ENCODE data around the gene HRK.
A peak's percentile ranks its signal among the peaks of the same experiment; 100 is the strongest.

HRK gene

GRCh38 chr12:116916122-116916521, 34.9 kb upstream of the HRK start:
- TF ChIP-seq, protein P1, sequence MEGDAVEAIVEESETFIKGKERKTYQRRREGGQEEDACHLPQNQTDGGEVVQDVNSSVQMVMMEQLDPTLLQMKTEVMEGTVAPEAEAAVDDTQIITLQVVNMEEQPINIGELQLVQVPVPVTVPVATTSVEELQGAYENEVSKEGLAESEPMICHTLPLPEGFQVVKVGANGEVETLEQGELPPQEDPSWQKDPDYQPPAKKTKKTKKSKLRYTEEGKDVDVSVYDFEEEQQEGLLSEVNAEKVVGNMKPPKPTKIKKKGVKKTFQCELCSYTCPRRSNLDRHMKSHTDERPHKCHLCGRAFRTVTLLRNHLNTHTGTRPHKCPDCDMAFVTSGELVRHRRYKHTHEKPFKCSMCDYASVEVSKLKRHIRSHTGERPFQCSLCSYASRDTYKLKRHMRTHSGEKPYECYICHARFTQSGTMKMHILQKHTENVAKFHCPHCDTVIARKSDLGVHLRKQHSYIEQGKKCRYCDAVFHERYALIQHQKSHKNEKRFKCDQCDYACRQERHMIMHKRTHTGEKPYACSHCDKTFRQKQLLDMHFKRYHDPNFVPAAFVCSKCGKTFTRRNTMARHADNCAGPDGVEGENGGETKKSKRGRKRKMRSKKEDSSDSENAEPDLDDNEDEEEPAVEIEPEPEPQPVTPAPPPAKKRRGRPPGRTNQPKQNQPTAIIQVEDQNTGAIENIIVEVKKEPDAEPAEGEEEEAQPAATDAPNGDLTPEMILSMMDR (IDR thresholded peaks at IDR 0.05; ENCODE audit: insufficient read depth, low read depth, low read length, missing control alignments): no peak
- no peak overlapping the region for H3K4me3 ChIP-seq (ENCODE audit: low read depth, low read length)
- no peak for DNase-seq (ENCODE audit: low read depth)

DNA sequence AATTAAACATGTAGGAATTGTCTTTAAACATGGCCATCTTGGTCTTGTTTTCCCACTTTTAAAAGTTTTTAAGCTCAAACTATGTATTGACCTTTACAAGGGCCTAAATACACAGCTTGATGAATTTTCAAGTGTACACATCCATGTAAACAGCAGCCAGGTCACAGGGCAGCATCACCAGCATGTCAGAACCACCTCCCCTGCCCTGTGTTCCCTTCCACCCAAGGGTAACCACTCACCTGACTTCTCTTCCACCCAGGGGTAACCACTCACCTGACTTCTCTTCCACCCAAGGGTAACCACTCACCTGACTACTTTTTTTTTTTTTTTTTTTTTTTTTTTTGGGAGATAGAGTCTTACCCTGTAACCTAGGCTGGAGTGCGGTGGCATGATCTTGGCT, 34.1 kb upstream of the HRK start:
- TF ChIP-seq, protein P1 (IDR thresholded peaks at IDR 0.05; ENCODE audit: insufficient read depth, low read depth, low read length, missing control alignments): no peak
- H3K4me3 ChIP-seq (ENCODE audit: low read depth, low read length): no peak overlapping the region
- no peak for DNase-seq (ENCODE audit: low read depth)

GRCh38 chr12:116910645-116911451, 29.6 kb upstream of the HRK start, which contains the start of gene FBXW8:
Gene FBXW8, plus strand, starts transcription at chr12:116910950. Its CDS starts 88 bp downstream, at chr12:116911038.
- DNase-seq (ENCODE audit: low read depth): peak; percentile 83
- TF ChIP-seq, protein P1 (IDR thresholded peaks at IDR 0.05; ENCODE audit: insufficient read depth, low read depth, low read length, missing control alignments): no peak

DNA sequence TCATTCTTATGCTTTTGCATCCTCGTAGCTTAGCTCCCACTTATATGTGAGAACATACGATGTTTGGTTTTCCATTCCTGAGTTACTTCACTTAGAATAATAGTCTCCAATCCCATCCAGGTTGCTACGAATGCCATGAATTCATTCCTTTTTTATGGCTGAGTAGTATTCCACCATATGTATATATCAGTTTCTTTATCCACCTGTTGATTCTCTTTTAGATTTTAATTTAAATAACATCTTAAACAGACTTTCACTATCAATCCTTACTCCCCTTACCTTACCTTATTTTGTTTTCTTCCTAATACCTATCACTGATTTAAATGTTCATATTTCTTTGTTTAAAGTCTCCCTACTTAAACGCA, 29.0 kb upstream of the HRK start:
- TF ChIP-seq, protein P1 (IDR thresholded peaks at IDR 0.05; ENCODE audit: insufficient read depth, low read depth, low read length, missing control alignments): no peak
- DNase-seq (ENCODE audit: low read depth): no peak
- peak overlapping the region; percentile 54 for H3K4me3 ChIP-seq (ENCODE audit: low read depth, low read length)

More at GRCh38 chr12:116910645-116911451, 29.6 kb upstream of the HRK start, which contains the start of gene FBXW8:
- H3K4me3 ChIP-seq (ENCODE audit: low read depth, low read length): peak within 1 kb of the TSS; percentile 54

DNA sequence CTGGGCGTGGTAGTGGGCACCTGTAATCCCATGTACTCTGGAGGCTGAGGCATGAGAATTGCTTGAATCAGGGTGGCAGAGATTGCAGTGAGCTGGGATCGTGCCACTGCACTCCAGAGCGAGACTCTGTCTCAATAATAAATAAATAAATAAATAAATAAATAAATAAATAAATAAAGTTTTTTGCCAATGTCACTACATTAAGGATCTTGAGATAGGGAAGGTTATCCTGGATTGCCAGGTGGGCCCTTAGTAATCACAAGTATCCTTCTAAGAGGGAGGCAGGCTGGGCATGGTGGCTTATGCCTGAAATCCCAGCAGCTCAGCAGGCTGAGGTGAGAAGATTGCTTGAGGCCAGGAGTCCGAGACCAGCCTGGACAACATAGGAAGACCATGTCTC, 25.0 kb upstream of the HRK start:
- H3K4me3 ChIP-seq (ENCODE audit: low read depth, low read length): no peak overlapping the region
- TF ChIP-seq, protein P1 (IDR thresholded peaks at IDR 0.05; ENCODE audit: insufficient read depth, low read depth, low read length, missing control alignments): no peak
- no peak for DNase-seq (ENCODE audit: low read depth)

DNA sequence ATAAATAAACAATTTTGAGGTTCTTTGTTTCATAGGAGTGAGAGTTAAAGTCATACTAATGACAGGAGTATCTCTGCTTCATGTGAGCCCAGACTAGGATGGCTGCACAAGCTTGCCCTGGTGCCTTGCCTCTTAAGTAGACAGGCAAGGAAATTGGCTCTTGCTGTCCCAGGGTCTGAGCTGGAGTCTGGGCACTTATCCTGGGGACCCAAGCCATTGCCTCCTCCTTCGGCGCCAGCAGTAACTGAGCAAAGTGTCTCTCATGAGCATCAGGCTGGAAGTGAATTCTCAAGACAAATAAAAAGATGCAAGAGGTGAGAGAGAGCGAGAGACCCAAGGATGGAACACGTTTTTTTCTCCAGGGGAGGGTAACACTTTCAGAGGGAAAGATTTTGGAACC, 22.6 kb upstream of the HRK start:
- DNase-seq (ENCODE audit: low read depth): no peak
- TF ChIP-seq, protein P1 (IDR thresholded peaks at IDR 0.05; ENCODE audit: insufficient read depth, low read depth, low read length, missing control alignments): no peak
- no peak overlapping the region for H3K4me3 ChIP-seq (ENCODE audit: low read depth, low read length)

GRCh38 chr12:116901612-116902011, 20.4 kb upstream of the HRK start:
- H3K4me3 ChIP-seq (ENCODE audit: low read depth, low read length): no peak overlapping the region
- TF ChIP-seq, protein P1 (IDR thresholded peaks at IDR 0.05; ENCODE audit: insufficient read depth, low read depth, low read length, missing control alignments): no peak
- DNase-seq (ENCODE audit: low read depth): no peak
